Measurements from ENCODE around the gene MYH10.

- TF ChIP-seq CTCF (IDR thresholded peaks at IDR 0.05) (no peak), POLR2A (IDR thresholded peaks at IDR 0.05) (no peak)
These were observed 142.0 kb downstream of the MYH10 start for GRCh38 chr17:8488491-8488890.

Measured in body of pancreas (tissue), 4 donors.